ENCODE results near the gene ZNF320.
"Not testable (repeated sequence)": the region's sequence is repeated elsewhere in the genome, so short reads cannot be mapped to it uniquely, and the experiment has no call there.

ZNF320 gene

DNA sequence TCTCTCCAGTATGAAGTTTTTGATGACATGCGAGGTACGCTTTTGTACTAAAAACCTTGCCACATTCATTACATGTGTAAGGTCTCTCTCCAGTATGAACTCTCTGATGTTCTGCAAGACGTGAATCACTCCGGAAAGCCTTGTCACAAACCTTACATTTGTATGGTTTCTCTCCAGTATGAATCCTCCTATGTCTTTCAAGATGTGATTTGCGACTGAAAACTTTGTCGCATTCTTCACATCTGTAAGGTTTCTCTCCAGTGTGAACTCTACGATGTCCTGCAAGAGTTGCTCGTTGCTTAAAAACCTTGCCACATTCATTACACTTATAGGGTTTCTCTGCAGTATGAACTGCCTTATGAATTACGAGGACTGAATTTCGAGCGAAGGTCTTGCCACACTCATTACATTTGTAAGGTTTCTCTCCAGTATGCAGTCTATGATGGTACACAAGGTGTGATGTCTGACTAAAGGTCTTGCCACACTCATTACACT lies 16.5 kb downstream of the ZNF320 start:
- no peak overlapping the region for H3K4me3 ChIP-seq (ENCODE audit: low read depth in 1 of 2, low read length in 1 of 2)
- TF ChIP-seq, protein P1, sequence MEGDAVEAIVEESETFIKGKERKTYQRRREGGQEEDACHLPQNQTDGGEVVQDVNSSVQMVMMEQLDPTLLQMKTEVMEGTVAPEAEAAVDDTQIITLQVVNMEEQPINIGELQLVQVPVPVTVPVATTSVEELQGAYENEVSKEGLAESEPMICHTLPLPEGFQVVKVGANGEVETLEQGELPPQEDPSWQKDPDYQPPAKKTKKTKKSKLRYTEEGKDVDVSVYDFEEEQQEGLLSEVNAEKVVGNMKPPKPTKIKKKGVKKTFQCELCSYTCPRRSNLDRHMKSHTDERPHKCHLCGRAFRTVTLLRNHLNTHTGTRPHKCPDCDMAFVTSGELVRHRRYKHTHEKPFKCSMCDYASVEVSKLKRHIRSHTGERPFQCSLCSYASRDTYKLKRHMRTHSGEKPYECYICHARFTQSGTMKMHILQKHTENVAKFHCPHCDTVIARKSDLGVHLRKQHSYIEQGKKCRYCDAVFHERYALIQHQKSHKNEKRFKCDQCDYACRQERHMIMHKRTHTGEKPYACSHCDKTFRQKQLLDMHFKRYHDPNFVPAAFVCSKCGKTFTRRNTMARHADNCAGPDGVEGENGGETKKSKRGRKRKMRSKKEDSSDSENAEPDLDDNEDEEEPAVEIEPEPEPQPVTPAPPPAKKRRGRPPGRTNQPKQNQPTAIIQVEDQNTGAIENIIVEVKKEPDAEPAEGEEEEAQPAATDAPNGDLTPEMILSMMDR (IDR thresholded peaks at IDR 0.05): no peak
- no peak overlapping the region for H3K27ac ChIP-seq
- H3K36me3 ChIP-seq: peaks cover 11% of the 10 kb centered on the region
- no peaks in the 10 kb centered on the region for H3K27me3 ChIP-seq
- H3K4me1 ChIP-seq (ENCODE audit: control insufficient read depth in 1 of 2, insufficient read depth in 1 of 2, low read depth in 1 of 2, low read length in 1 of 2): no peaks in the 10 kb centered on the region
- H3K9me3 ChIP-seq: peaks cover 64% of the 10 kb centered on the region

DNA sequence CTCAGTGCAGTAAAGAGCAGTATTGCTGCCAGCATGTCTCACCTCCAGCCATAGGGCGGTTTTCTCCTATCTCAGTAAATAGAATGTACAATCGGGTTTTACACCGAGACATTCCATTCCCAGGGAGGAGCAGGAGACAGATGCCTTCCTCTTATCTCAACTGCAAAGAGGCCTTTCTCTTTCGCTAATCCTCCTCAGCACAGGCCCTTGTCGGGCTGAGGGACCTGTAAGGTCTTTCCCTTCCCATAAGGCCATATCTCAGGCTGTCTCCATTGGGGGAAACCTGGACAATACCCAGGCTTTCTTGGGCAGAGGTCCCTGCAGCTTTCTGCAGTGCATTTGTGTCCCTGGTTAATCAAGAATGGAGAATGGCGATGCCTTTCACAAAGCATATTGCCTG lies 24.4 kb downstream of the ZNF320 start:
- not testable (repeated sequence) for H3K4me3 ChIP-seq (ENCODE audit: low read depth in 1 of 2, low read length in 1 of 2); H3K9me3 ChIP-seq; H3K36me3 ChIP-seq; H3K27ac ChIP-seq; H3K4me1 ChIP-seq (ENCODE audit: control insufficient read depth in 1 of 2, insufficient read depth in 1 of 2, low read depth in 1 of 2, low read length in 1 of 2); H3K27me3 ChIP-seq

DNA sequence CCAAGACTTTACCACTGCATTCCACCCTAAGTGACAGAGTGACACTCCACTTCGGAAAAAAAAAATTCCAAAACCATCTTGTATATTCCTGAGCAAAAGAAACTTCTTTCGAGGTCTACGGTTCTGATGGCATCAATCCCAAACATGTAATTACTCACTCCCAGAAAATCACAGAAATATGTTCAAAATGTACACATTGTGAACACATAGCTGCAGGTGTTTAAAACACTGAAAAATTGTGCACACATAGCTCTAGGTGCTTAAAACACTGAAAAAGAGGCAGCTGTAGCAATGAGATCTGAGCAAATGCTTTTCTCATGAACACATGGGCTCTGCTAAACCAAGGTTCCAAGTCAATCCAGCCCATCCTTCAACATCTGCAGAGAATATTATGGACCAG lies 26.0 kb downstream of the ZNF320 start:
- Histone ChIP-seq H3K4me3 (ENCODE audit: low read depth in 1 of 2, low read length in 1 of 2) (no peak overlapping the region), H3K36me3 (no peaks in the 10 kb centered on the region)
- TF ChIP-seq, protein P1 (IDR thresholded peaks at IDR 0.05): no peak

DNA sequence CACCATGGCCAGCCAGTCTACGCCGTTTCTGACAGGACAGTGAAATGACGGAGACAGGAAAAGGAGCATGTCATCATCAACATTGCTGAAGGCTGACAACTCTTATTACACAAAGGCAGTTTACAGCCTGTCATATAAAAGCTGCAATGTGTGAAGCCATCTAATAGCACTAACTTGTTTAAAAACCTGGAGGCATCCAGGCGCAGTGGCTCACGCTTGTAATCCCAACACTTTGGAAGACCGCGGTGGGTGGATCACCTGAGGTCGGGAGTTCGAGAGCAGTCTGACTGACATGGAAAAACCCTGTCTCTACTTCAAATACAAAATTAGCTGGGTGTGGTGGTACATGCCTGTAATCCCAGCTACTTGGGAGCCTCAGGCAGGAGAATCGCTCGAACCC lies 29.4 kb downstream of the ZNF320 start:
- H3K27ac ChIP-seq; H3K27me3 ChIP-seq; H3K9me3 ChIP-seq; H3K4me1 ChIP-seq (ENCODE audit: control insufficient read depth in 1 of 2, insufficient read depth in 1 of 2, low read depth in 1 of 2, low read length in 1 of 2); H3K4me3 ChIP-seq (ENCODE audit: low read depth in 1 of 2, low read length in 1 of 2); H3K36me3 ChIP-seq: not testable (repeated sequence)

More for the DNA sequence above, 26.0 kb downstream of the ZNF320 start:
- Histone ChIP-seq H3K27me3 (no peaks in the 10 kb centered on the region), H3K27ac (no peak overlapping the region), H3K9me3 (no peaks in the 10 kb centered on the region), H3K4me1 (ENCODE audit: control insufficient read depth in 1 of 2, insufficient read depth in 1 of 2, low read depth in 1 of 2, low read length in 1 of 2) (no peaks in the 10 kb centered on the region)

DNA sequence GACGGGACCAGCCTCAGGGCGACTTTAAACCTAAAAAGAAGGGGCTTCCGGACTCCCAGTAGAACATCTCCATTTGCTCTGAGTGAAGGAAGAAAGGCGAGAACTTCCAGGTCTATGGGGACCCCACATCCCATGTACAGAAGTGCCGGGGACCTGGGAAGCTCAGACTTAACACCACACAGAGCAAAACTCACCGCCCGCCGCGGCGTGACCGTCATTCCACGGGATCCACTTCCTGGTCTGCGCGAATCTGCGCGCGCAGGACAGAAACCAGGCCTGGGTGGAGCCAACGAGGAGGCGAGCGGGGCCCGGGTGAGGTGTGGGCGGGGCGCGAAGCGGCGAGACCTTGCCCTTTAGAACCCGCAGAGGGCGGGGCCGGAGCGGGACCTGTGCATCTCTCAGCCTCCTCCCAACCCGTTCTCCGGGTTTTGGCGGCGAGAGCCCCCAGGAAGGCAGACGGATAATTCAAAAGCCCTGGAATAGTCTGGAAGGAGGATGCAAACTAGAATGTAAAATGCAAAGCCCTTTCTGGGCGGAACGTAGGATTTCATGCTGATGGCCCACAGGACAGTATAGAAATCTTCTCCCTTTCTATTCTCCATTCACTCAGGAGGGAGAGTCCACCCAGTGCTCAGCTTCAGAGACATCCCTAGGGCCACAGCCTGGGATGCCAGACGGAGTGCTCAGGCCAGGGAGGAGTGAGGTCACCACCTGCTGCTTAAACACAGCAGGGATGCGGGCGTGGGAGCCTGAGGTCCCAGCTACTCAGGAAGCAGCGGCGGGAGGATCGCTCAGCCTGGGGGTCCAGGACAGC lies 39.9 kb downstream of the ZNF320 start, which contains the start of gene ZNF468:
Gene ZNF468, minus strand, starts transcription at position 242 of the 814 bp plus-strand sequence. CDS start 3,347 bp downstream, outside the sequence.
- H3K4me1 ChIP-seq (ENCODE audit: control insufficient read depth in 1 of 2, insufficient read depth in 1 of 2, low read depth in 1 of 2, low read length in 1 of 2): peaks cover 7 to 11% of the 10 kb centered on the region in 2 experiments
- peak within 1 kb of the TSS; percentile 47 for H3K27ac ChIP-seq
- H3K9me3 ChIP-seq, H3K27me3 ChIP-seq: not testable (repeated sequence)
- H3K36me3 ChIP-seq: peaks cover 16% of the 10 kb centered on the region
- H3K4me3 ChIP-seq (ENCODE audit: low read depth in 1 of 2, low read length in 1 of 2): peak within 1 kb of the TSS; percentile 70 to 73
- TF ChIP-seq, protein P1 (IDR thresholded peaks at IDR 0.05): peak; percentile 20

DNA sequence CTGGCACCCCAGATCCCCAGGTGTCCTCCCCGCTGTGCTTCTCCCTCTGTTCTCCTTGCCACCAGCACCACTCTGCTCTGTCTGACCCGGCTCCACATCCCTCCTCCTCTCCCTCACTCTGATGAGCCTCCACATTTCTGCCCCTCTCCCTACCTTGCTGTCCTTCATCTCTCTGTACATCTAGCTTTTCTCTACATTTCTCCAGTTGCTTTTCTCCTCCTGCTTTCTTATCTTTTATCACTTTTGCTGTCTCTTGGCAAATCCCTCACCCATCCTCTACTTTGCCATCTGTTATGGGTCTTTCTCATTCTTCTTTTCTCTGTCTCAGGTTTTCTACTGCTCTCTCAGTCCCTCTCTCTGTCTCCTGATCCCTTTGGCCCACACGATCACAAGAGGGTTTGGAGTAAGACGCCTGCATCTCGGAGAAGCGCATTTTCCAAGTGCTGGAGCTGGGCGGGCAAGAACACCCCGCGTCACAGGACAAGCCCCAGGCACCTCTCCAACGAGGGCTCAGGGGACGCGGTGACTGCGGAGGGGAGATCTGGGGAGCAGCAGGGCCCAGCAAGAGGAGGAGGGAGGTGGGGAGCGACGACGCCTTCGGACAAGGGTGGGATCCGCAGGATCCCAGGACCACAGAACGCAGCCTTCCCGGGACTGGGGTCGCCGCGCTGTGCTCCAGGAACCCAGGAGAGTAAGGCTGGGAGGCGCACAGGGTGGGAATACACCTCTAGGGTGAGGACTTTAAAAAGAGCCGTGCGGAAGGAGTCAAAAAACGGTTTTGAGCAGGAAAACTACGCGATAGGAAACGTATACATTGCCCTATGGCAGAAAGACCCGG lies 40.7 kb downstream of the ZNF320 start:
- H3K27me3 ChIP-seq, H3K9me3 ChIP-seq: not testable (repeated sequence)
- Histone ChIP-seq H3K27ac (peak overlapping the region; percentile 47), H3K4me1 (ENCODE audit: control insufficient read depth in 1 of 2, insufficient read depth in 1 of 2, low read depth in 1 of 2, low read length in 1 of 2) (peaks cover 7 to 11% of the 10 kb centered on the region in 2 experiments), H3K36me3 (peaks cover 24% of the 10 kb centered on the region), H3K4me3 (ENCODE audit: low read depth in 1 of 2, low read length in 1 of 2) (peak overlapping the region; percentile 70 to 73)
